HCT116 (cell line): ENCODE measurements around the gene ZMYM4.

Experiments used
- CTCF ChIP-seq, 3 experiments: fragments of 200-600 bp in 1 of 3; sonication (generic) in 1 of 3; IDR thresholded peaks in 2 of 3; conservative IDR thresholded peaks in 1 of 3; 2 replicates each; pipeline ENCODE4 v1.5.1; 2012 to 2017; ENCODE audit warnings: low read depth in 2 of 3, low read length in 2 of 3, antibody characterized with exemption in 1 of 3, borderline replicate concordance in 1 of 3, control low read depth in 1 of 3, mild to moderate bottlenecking in 1 of 3, mixed read lengths in 1 of 3, mixed run types in 1 of 3, moderate library complexity in 1 of 3; ENCODE audit not compliant: insufficient read depth in 1 of 3
- JUND ChIP-seq: IDR thresholded peaks from 2 replicates; pipeline ENCODE4 v1.6.1; 2012
- MAX ChIP-seq: IDR thresholded peaks from 2 replicates; pipeline ENCODE4 v1.6.1; 2012
- POLR2A ChIP-seq: IDR thresholded peaks from 2 replicates; pipeline ENCODE4 v1.7.0; 2011; ENCODE audit warnings: borderline replicate concordance; ENCODE audit not compliant: insufficient read depth, insufficient read length; ENCODE audit errors: extremely low read depth
- SIN3A ChIP-seq: IDR thresholded peaks from 2 replicates; pipeline ENCODE4 v1.6.1; 2012; ENCODE audit warnings: low read depth
- ZNF274 ChIP-seq: fragments of 200-500 bp; sonication (Bioruptor generic); IDR thresholded peaks from 2 replicates; pipeline ENCODE4 v1.6.1; 2014; ENCODE audit warnings: mild to moderate bottlenecking, low read depth, low read length, inconsistent platforms

GRCh38 chr1:35255276-35255675 is 13.2 kb upstream of the ZMYM4 start:
- TF ChIP-seq CTCF (IDR thresholded peaks at IDR 0.05 in 2 of 3, conservative IDR thresholded peaks at IDR 0.05 in 1 of 3; ENCODE audit: borderline replicate concordance in 1 of 3, insufficient read depth in 1 of 3, low read depth in 2 of 3, low read length in 2 of 3) (no peak), POLR2A (no peak), MAX (no peak), ZNF274 (no peak), JUND (no peak), SIN3A (no peak)
